HepG2 (cell line): ENCODE data around the gene DNAJC2. TPM values are rescaled to one million over a fixed set of nuclear protein-coding genes. Genes with fewer than 3 reads are reported as not detected.

Source experiments
- AKAP8 ChIP-seq: sonication (generic); formaldehyde crosslinking; IDR thresholded peaks from 2 replicates; pipeline ENCODE4 v1.5.1; 2020; ENCODE audit warnings: mild to moderate bottlenecking, missing genetic modification reagents
- ARID5B ChIP-seq: IDR thresholded peaks from 2 replicates; pipeline ENCODE4 v1.4.0; 2020; ENCODE audit warnings: mild to moderate bottlenecking, missing genetic modification reagents
- CHD2 ChIP-seq: IDR thresholded peaks from 2 replicates; pipeline ENCODE4 v1.6.1; 2011; ENCODE audit warnings: low read depth, low read length, improper control_type of control experiment
- GTF2F1 ChIP-seq: fragments of 150-350 bp; IDR thresholded peaks from 2 replicates; pipeline ENCODE4 v1.6.1; 2014; ENCODE audit warnings: low read length
- HDAC1 ChIP-seq: sonication (generic); formaldehyde crosslinking; IDR thresholded peaks from 2 replicates; pipeline ENCODE4 v1.5.1; 2020; ENCODE audit warnings: mild to moderate bottlenecking, missing genetic modification reagents
- HDAC6 ChIP-seq: fragments of 200-600 bp; sonication (generic); IDR thresholded peaks from 2 replicates; pipeline ENCODE4 v1.7.0; 2017; ENCODE audit warnings: mild to moderate bottlenecking, antibody characterized with exemption, low read length, low read depth
- HES4 ChIP-seq: sonication (generic); formaldehyde crosslinking; IDR thresholded peaks from 2 replicates; pipeline ENCODE4 v1.9.0; 2021; ENCODE audit warnings: mild to moderate bottlenecking, missing genetic modification reagents, borderline replicate concordance
- MAFK ChIP-seq, 2 experiments: IDR thresholded peaks in 1 of 2; conservative IDR thresholded peaks in 1 of 2; 2 replicates each; pipeline ENCODE4 v1.6.1; 2011; ENCODE audit warnings: improper control_type of control experiment in 2 of 2, low read length in 2 of 2
- MAZ ChIP-seq, 2 experiments: sonication (generic) in 1 of 2; formaldehyde crosslinking in 1 of 2; IDR thresholded peaks; 2 replicates each; pipeline versions ENCODE4 v1.5.0 to v1.6.1; 2012 to 2020; ENCODE audit warnings: low read depth in 2 of 2, mild to moderate bottlenecking in 2 of 2, borderline replicate concordance in 1 of 2, improper control_type of control experiment in 1 of 2, low read length in 1 of 2, missing genetic modification reagents in 1 of 2, moderate library complexity in 1 of 2
- RXRB ChIP-seq: IDR thresholded peaks from 2 replicates; pipeline ENCODE4 v1.6.1; 2016; ENCODE audit warnings: borderline replicate concordance, missing genetic modification reagents, missing compliant biosample characterization
- TCF7L2 ChIP-seq: IDR thresholded peaks from 2 replicates; pipeline ENCODE4 v1.6.1; 2011; ENCODE audit warnings: mild to moderate bottlenecking, low read depth, low read length, moderate library complexity
- THAP9 ChIP-seq: sonication (generic); formaldehyde crosslinking; IDR thresholded peaks from 2 replicates; pipeline ENCODE4; 2020; ENCODE audit warnings: missing genetic modification reagents, mild to moderate bottlenecking, borderline replicate concordance
- ZNF260 ChIP-seq: sonication (generic); formaldehyde crosslinking; IDR thresholded peaks from 2 replicates; pipeline ENCODE4 v1.4.0; 2020; ENCODE audit warnings: missing genetic modification reagents, low read depth, mild to moderate bottlenecking, borderline replicate concordance
- ZNF333 ChIP-seq: sonication (generic); formaldehyde crosslinking; IDR thresholded peaks from 2 replicates; pipeline ENCODE4 v1.4.0; 2020; ENCODE audit warnings: mild to moderate bottlenecking, missing genetic modification reagents, borderline replicate concordance
- ZNF687 ChIP-seq: sonication (generic); formaldehyde crosslinking; IDR thresholded peaks from 2 replicates; pipeline ENCODE4 v1.5.1; 2020; ENCODE audit warnings: mild to moderate bottlenecking, missing genetic modification reagents, moderate library complexity
- ZNF746 ChIP-seq: sonication (generic); formaldehyde crosslinking; IDR thresholded peaks from 2 replicates; pipeline ENCODE4 v1.8.0; 2022; ENCODE audit warnings: mild to moderate bottlenecking, missing genetic modification reagents
- ZNF850 ChIP-seq: sonication (generic); formaldehyde crosslinking; conservative IDR thresholded peaks from 2 replicates; pipeline ENCODE4 v1.9.0; 2021; ENCODE audit warnings: mild to moderate bottlenecking, missing genetic modification reagents
- ZSCAN9 ChIP-seq: IDR thresholded peaks from 2 replicates; pipeline ENCODE4 v1.6.1; 2016; ENCODE audit warnings: borderline replicate concordance
- polyA plus RNA-seq, 8 experiments: library from polyadenylated mRNA; depleted of rRNA in 3 of 8; stranded (reverse) in 7 of 8; unstranded in 1 of 8; fragments of >200 nt; fragmentation: Illumina TruSeq in 4 of 8; extraction: Trizol in 4 of 8; gene quantifications; 2 replicates each; pipeline versions ENCODE4 v1.2.1 to v1.2.3, GENCODE V29; 2011 to 2016; ENCODE audit warnings: low read depth in 4 of 8, missing spikeins in 1 of 8, mixed read lengths in 1 of 8; ENCODE audit not compliant: insufficient read depth in 1 of 8
- total RNA-seq, 5 experiments: library from RNA; depleted of rRNA; stranded (reverse); fragments of >200 nt; fragmentation: Illumina TruSeq; extraction: Trizol; gene quantifications; 2 replicates each; pipeline ENCODE4 v1.2.3, GENCODE V29; 2016; ENCODE audit warnings: low read depth in 1 of 5

The DNAJC2 gene
- total and polyA plus RNA-seq, 2 of the 13 experiments (the other 11 are each of a cell fraction or from before 2014, with no cell fraction given), result 19.6 to 42.0 TPM

GRCh38 chr7:103347507-103348267 lies 3.1 kb upstream of the DNAJC2 start, which contains the start of gene PSMC2 (continued):
- TF ChIP-seq ARID5B (peak; percentile 57; the same call in 1 of the 2 replicates), AKAP8 (CRISPR knock-in tag) (no peak), ZNF333 (CRISPR knock-in tag) (no peak), RXRB (peak; percentile 67), TCF7L2 (no peak), ZNF746 (CRISPR knock-in tag) (no peak), MAFK (conservative IDR thresholded peaks at IDR 0.05 in 1 of 2, IDR thresholded peaks at IDR 0.05 in 1 of 2; ENCODE audit: low read length in 2 of 2) (peak; percentile 63 to 73), ZNF687 (peak; percentile 83), HES4 (CRISPR knock-in tag) (peak; percentile 47; the same call in 1 of the 2 replicates), HDAC1 (CRISPR knock-in tag) (peak; percentile 91), GTF2F1 (no peak), HDAC6 (no peak), CHD2 (no peak), THAP9 (CRISPR knock-in tag) (peak; percentile 92), ZSCAN9 (peak; percentile 45; the same call in 1 of the 2 replicates), ZNF260 (CRISPR knock-in tag) (no peak), MAZ (IDR thresholded peaks at IDR 0.05; ENCODE audit: borderline replicate concordance, low read depth, low read length) (no peak), MAZ (CRISPR knock-in tag; IDR thresholded peaks at IDR 0.05; ENCODE audit: low read depth) (peak; percentile 40; the same call in 1 of the 2 replicates), ZNF850 (no peak)
